Measurements from ENCODE around the gene CPNE2. TPM values are rescaled to one million over a fixed set of nuclear protein-coding genes. Genes with fewer than 3 reads are reported as not detected.

Gene CPNE2
- total RNA-seq, 1 donor from 2014 or later: 13.7 TPM

GRCh38 chr16:57167538-57167937, 75.2 kb downstream of the CPNE2 start:
- no peak for DNase-seq
- Histone ChIP-seq H3K27ac (replicated peaks) (peak overlapping the region; percentile 40), H3K4me3 (no peak overlapping the region), H3K27me3 (ENCODE audit: low read depth) (no peaks in the 10 kb centered on the region), H3K9me3 (replicated peaks) (no peaks in the 10 kb centered on the region), H3K36me3 (peaks cover 77% of the 10 kb centered on the region), H3K4me1 (peaks cover 22% of the 10 kb centered on the region)
- TF ChIP-seq, protein P1, sequence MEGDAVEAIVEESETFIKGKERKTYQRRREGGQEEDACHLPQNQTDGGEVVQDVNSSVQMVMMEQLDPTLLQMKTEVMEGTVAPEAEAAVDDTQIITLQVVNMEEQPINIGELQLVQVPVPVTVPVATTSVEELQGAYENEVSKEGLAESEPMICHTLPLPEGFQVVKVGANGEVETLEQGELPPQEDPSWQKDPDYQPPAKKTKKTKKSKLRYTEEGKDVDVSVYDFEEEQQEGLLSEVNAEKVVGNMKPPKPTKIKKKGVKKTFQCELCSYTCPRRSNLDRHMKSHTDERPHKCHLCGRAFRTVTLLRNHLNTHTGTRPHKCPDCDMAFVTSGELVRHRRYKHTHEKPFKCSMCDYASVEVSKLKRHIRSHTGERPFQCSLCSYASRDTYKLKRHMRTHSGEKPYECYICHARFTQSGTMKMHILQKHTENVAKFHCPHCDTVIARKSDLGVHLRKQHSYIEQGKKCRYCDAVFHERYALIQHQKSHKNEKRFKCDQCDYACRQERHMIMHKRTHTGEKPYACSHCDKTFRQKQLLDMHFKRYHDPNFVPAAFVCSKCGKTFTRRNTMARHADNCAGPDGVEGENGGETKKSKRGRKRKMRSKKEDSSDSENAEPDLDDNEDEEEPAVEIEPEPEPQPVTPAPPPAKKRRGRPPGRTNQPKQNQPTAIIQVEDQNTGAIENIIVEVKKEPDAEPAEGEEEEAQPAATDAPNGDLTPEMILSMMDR (IDR thresholded peaks at IDR 0.05; ENCODE audit: borderline replicate concordance): no peak
- intact Hi-C loops (cut with micrococcal nuclease): loop anchor here (5.0 kb wide), 1 partner anchor 85 kb away; no protein-coding TSS in a partner anchor

- Histone ChIP-seq H3K27ac (replicated peaks) (peak overlapping the region; percentile 40), H3K4me3 (no peak overlapping the region), H3K4me1 (peaks cover 22% of the 10 kb centered on the region), H3K9me3 (replicated peaks) (no peaks in the 10 kb centered on the region), H3K36me3 (peaks cover 77% of the 10 kb centered on the region), H3K27me3 (ENCODE audit: low read depth) (no peaks in the 10 kb centered on the region)
- TF ChIP-seq, protein P1 (IDR thresholded peaks at IDR 0.05; ENCODE audit: borderline replicate concordance): peak; percentile 73
- DNase-seq: no peak
- intact Hi-C loops (cut with micrococcal nuclease): loop anchor here (5.0 kb wide), 1 partner anchor 86 kb away; no protein-coding TSS in a partner anchor
Observed at GRCh38 chr16:57167953-57168352, 75.6 kb downstream of the CPNE2 start.

- Histone ChIP-seq H3K4me3 (no peak overlapping the region), H3K9me3 (replicated peaks) (no peaks in the 10 kb centered on the region), H3K27ac (replicated peaks) (no peak overlapping the region), H3K27me3 (ENCODE audit: low read depth) (no peaks in the 10 kb centered on the region), H3K4me1 (peaks cover 22% of the 10 kb centered on the region), H3K36me3 (peaks cover 71% of the 10 kb centered on the region)
- DNase-seq: no peak
- intact Hi-C loops (cut with micrococcal nuclease): loop anchor here (5.0 kb wide), 1 partner anchor 87 kb away; no protein-coding TSS in a partner anchor
- TF ChIP-seq, protein P1 (IDR thresholded peaks at IDR 0.05; ENCODE audit: borderline replicate concordance): no peak
Observed at GRCh38 chr16:57169327-57169726, 76.9 kb downstream of the CPNE2 start.

DNA sequence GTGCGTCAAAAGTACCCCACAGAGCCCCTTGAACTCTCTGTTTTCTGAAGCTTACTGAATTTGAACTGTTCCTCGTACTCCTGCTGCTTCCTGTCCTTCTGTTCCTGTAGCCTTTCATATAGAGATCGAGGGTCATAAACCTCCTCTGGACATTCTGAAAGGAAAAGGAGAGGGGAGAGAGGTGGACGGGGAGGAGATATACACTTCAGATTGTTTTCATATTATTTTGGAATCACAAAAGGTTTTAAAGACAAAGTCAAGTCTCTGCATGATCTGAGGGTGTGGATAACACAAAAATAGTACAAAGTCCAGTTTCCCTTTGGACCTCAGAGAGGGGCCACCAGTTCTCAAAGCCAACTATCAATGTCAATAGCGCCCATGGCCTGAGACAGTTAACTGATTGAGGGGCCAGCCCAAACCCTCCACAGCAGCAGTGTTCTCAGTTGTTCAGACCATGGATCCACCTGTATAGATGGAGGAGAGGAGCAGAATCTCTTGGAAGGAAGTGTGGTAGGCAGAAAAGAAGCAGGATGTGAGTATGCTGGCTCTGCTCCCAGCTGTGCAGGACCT, 80.4 kb downstream of the CPNE2 start:
- no peaks in the 10 kb centered on the region for H3K9me3 ChIP-seq (replicated peaks)
- TF ChIP-seq, protein P1 (IDR thresholded peaks at IDR 0.05; ENCODE audit: borderline replicate concordance): no peak
- H3K27me3 ChIP-seq (ENCODE audit: low read depth): no peaks in the 10 kb centered on the region
- H3K27ac ChIP-seq (replicated peaks): no peak overlapping the region
- H3K4me3 ChIP-seq: no peak overlapping the region
- intact Hi-C loops (cut with micrococcal nuclease): no loop called here
- peaks cover 4% of the 10 kb centered on the region for H3K4me1 ChIP-seq
- DNase-seq: no peak
- H3K36me3 ChIP-seq: peaks cover 45% of the 10 kb centered on the region

DNA sequence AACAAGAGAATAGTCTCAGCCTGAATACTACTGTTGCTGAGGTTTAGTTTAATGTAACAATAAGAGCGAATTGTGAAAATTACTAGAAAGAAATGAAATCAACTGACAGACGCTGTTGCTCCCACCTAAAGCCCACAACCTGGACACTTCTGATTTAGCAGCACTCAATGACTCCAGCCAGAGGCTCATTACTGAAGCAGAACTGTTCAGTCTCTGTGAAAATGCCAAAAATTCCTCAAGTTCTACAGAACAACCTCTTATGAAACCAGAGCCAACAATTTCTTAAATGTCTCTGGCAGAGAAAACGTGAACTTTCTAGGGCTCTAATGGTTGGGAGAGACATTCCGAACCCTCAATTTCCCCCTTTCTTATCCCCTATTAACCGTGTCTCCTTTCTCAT, 83.5 kb downstream of the CPNE2 start:
- TF ChIP-seq, protein P1 (IDR thresholded peaks at IDR 0.05; ENCODE audit: borderline replicate concordance): no peak
- H3K27ac ChIP-seq (replicated peaks): no peak overlapping the region
- peaks cover 28% of the 10 kb centered on the region for H3K36me3 ChIP-seq
- H3K27me3 ChIP-seq (ENCODE audit: low read depth): no peaks in the 10 kb centered on the region
- DNase-seq: no peak
- no peak overlapping the region for H3K4me3 ChIP-seq
- intact Hi-C loops (cut with micrococcal nuclease): no loop called here
- no peaks in the 10 kb centered on the region for H3K9me3 ChIP-seq (replicated peaks)
- peaks cover 18% of the 10 kb centered on the region for H3K4me1 ChIP-seq
